Stimulated activated CD4-positive, alpha-beta T cell treated with anti-CD3 and anti-CD28 coated beads, Interleukin-15, amount 100 ng/mL, for 24 hours (primary cell): ENCODE measurements around the gene MYEOV.

Source experiments
- DNase-seq: peaks from one replicate; pipeline ENCODE4 v3.0.0-alpha.2; 2020

Gene MYEOV

DNA sequence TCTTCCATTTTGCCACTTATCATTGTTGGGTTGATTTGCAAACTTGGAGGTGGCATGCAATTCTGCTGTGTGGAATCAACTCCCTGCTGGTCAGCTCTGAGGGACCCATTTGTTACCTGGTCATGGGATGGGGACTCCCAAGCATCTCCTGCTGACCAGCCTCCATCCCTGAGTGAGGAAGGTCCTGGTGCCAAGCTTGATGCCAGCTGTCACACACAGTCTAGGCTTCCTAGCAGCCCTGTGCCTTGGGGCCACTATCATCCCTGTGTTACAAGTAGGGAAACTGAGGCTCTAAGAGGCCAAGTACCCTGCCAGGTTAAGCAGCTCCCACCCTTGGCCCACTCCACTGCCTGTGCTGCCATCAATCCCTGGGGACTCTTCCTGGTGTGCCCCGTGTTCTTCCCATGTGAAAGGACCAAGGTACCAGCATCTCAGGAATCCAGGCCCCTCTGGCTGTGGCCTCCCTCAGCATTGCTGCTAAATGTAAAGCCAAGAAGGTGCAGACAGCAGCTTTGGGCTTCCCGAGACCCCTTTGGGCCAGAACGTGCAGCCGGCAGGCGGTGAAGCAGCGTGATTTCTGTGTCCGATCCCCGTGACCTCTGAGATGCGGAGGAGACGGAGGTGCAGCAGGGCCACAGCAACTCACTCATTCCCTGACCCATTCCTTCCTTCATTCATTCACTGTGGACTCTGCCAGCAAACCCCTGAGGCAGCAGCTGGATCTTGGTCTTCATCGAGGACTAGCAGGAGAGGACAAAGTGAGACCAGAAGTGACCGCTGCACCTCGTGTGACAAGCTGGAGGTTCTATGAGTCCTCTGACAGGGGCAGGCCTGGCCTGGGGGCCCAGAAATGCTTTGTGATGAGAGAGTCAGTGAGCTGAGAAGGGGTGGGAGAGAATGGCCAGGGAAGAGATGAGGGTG lies 49.7 kb downstream of the MYEOV start:
- no peak for DNase-seq

GRCh38 chr11:69344570-69345145 lies 50.7 kb downstream of the MYEOV start:
- DNase-seq: no peak
